MM.1S (cell line): ENCODE results near the gene GAB2.

Experiments used
- CTCF ChIP-seq: fragments of 300-600 bp; sonication (generic); IDR thresholded peaks from 2 replicates; pipeline ENCODE4 v1.5.1; 2016; ENCODE audit warnings: antibody characterized with exemption, low read length, mixed read lengths
- EZH2 ChIP-seq: fragments of 300-600 bp; sonication (generic); optimal IDR thresholded peaks from 2 replicates; pipeline ENCODE3; 2017; ENCODE audit warnings: low read depth, mild to moderate bottlenecking, antibody characterized with exemption, low read length, mixed read lengths
- EZH2phosphoT487 ChIP-seq: fragments of 300-600 bp; sonication (generic); IDR thresholded peaks from 2 replicates; pipeline ENCODE4 v1.6.1; 2018; ENCODE audit warnings: antibody characterized with exemption, low read length

- TF ChIP-seq CTCF (peak; percentile 52), EZH2 (no peak), EZH2phosphoT487 (no peak)
These were observed 3.1 kb downstream of the GAB2 start for GRCh38 chr11:78414321-78415051.
